HG03060 (cell line): ENCODE data around the gene HSPG2.
"Not testable (repeated sequence)": the region's sequence is repeated elsewhere in the genome, so short reads cannot be mapped to it uniquely, and the experiment has no call there.

Source experiments
- ATAC-seq: cut with Tn5 transposase; IDR thresholded peaks from one replicate; pipeline ENCODE4 v1.9.1; 2021; ENCODE audit warnings: low read depth, moderate number of reproducible peaks; ENCODE audit not compliant: unreplicated experiment

HSPG2 gene

GRCh38 chr1:21814241-21814918 lies 122.7 kb downstream of the HSPG2 start:
- no peak for ATAC-seq

- ATAC-seq: no peak
Observed at GRCh38 chr1:21813542-21813941, 123.6 kb downstream of the HSPG2 start.

- ATAC-seq: no peak
Observed at GRCh38 chr1:21811875-21812305, 125.2 kb downstream of the HSPG2 start, which contains the start of gene LDLRAD2. Gene LDLRAD2, plus strand, starts transcription at chr1:21812265. Its CDS starts 187 bp downstream, at chr1:21812452.

GRCh38 chr1:21804536-21804935 lies 132.6 kb downstream of the HSPG2 start:
- no peak for ATAC-seq

- no peak for ATAC-seq
Observed at GRCh38 chr1:21801100-21801499, 136.0 kb downstream of the HSPG2 start.

- no peak for ATAC-seq
Observed at GRCh38 chr1:21799730-21800129, 137.4 kb downstream of the HSPG2 start.

GRCh38 chr1:21795075-21795474 lies 142.0 kb downstream of the HSPG2 start:
- no peak for ATAC-seq

GRCh38 chr1:21794656-21795055 lies 142.5 kb downstream of the HSPG2 start:
- ATAC-seq: no peak

- ATAC-seq: no peak
Observed at GRCh38 chr1:21793104-21793503, 144.0 kb downstream of the HSPG2 start.

- no peak for ATAC-seq
Observed at GRCh38 chr1:21786640-21787039, 150.5 kb downstream of the HSPG2 start.

GRCh38 chr1:21785764-21786163 lies 151.3 kb downstream of the HSPG2 start:
- not testable (repeated sequence) for ATAC-seq

GRCh38 chr1:21783679-21784603 lies 153.2 kb downstream of the HSPG2 start:
- no peak for ATAC-seq

GRCh38 chr1:21782868-21783678 lies 154.0 kb downstream of the HSPG2 start, which contains the start of gene USP48:
Gene USP48, minus strand, starts transcription at chr1:21783149. Its CDS starts 192 bp downstream, at chr1:21782957.
- peak; percentile 37 for ATAC-seq

GRCh38 chr1:21782349-21782867 lies 154.7 kb downstream of the HSPG2 start:
- ATAC-seq: peak; percentile 17

GRCh38 chr1:21781815-21782348 lies 155.2 kb downstream of the HSPG2 start:
- no peak for ATAC-seq

- ATAC-seq: peak; percentile 26
Observed at GRCh38 chr1:21779613-21780521, 157.2 kb downstream of the HSPG2 start.

GRCh38 chr1:21778405-21778727 lies 158.7 kb downstream of the HSPG2 start:
- ATAC-seq: no peak

GRCh38 chr1:21776925-21777324 lies 160.2 kb downstream of the HSPG2 start:
- ATAC-seq: not testable (repeated sequence)

GRCh38 chr1:21775985-21776562 lies 161.0 kb downstream of the HSPG2 start:
- no peak for ATAC-seq
